GM18868 (cell line): ENCODE results near the gene IFITM2.
"Not testable (repeated sequence)": the region's sequence is repeated elsewhere in the genome, so short reads cannot be mapped to it uniquely, and the experiment has no call there.

ENCODE experiments used
- ATAC-seq: cut with Tn5 transposase; IDR thresholded peaks from one replicate; pipeline ENCODE4 v1.9.1; 2021; ENCODE audit warnings: mild to moderate bottlenecking, moderate library complexity; ENCODE audit not compliant: unreplicated experiment

IFITM2 gene

GRCh38 chr11:306645-307371, 808 bp upstream of the IFITM2 start:
- ATAC-seq = no peak

GRCh38 chr11:308740-309665, 1.4 kb downstream of the IFITM2 start:
- not testable (repeated sequence) for ATAC-seq

- ATAC-seq = not testable (repeated sequence)
Measured at GRCh38 chr11:309979-310572, 2.5 kb downstream of the IFITM2 start.

DNA sequence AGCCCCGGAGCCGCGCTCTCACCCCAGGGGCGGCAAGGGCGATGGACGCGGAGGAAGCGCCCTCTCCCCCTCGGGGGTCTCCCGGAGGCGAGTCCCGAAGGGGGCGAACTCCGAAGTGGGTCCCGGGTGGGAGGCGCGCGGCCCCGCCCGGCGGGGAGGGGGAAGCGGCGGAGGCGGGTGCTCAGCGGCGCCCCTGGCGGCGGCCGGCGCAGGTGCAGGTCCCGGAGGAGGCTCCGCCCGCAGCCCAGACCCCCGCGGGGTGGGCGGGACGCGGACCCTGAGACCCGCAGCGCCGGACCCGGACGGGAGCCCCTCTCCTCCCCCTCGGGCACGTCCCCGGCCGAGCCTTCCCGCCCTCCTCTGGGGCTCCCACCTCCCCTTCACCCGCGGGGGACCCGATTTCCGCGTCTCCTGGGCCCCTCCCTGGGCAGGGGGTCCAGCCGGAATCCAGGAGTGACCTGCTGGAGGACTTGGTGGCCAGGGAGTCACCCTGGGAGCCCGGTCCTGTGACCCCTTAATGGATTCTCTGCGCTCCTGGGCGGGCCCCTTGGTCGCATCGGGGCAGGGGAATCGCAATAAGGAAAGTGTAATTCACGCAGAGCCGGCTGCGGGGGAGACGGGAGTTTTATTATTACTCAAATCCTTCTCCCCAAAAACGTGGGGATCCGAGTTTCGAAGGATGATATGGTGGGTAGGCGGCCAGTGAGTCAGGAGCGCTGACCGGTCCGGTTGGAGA, 3.6 kb downstream of the IFITM2 start:
- not testable (repeated sequence) for ATAC-seq

GRCh38 chr11:312092-312816, 4.6 kb downstream of the IFITM2 start:
- ATAC-seq = no peak

DNA sequence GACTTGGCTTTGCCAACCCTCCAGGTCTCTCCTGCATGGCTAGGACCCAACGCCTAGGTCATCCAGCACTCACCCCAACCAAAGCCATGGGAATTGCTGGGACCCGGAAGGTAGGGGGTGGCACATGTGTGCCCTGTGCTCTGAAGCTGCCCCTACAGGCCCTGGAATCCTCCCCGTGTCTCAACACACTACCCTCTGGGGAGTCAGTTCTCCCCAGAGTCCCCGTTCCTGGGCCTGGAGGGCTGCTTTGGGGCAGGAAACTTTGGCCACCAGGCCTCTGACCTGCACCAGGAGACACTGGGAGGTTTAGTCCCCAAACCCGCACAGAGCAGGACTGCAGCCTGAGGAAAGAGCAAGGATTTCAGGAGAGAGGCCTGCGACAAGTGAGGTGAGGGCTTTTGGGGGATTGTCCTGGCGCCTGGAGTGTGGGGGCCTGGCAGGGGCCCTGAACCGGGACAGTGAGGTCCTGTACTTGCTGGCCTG, 5.7 kb downstream of the IFITM2 start:
- no peak for ATAC-seq

DNA sequence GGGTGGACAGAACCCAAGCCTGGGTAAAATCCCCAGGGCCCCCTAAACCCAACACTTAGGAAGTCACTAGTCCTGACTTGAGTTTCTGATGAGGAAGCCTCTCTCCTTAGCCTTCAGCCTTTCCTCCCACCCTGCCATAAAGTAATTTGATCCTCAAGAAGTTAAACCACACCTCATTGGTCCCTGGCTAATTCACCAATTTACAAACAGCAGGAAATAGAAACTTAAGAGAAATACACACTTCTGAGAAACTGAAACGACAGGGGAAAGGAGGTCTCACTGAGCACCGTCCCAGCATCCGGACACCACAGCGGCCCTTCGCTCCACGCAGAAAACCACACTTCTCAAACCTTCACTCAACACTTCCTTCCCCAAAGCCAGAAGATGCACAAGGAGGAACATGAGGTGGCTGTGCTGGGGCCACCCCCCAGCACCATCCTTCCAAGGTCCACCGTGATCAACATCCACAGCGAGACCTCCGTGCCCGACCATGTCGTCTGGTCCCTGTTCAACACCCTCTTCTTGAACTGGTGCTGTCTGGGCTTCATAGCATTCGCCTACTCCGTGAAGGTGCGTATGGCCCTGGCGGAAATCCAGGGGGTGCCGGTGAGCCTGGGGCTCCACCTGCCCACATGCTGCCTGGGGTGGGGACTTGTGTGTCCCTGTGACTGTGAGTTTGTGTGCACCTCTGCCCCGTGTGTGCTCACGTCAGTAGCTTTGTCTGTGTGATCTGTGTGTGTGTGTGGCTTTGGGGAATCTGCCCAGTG, 6.4 kb downstream of the IFITM2 start, which contains the start of gene IFITM1:
Gene IFITM1 (plus strand): TSS at position 254 of the 767 bp plus-strand sequence. CDS start 131 bp downstream, at position 385.
- peak; percentile 39 for ATAC-seq

DNA sequence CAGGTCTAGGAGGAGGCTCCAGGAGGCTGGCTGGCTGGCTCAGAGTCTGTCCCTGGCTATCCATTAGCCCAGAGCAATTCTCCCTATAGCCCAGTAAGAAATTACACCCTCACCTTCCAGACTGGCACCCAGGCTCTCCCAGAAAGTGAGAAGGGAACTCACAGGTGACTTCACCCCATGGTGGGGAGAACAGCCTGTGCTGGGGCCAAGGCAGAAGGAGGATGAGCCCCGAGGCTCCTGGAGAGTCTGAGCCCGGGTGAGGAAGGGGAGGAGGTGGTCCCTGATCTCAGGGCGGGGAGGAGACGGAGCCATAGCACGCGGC, 6.9 kb downstream of the IFITM2 start:
- ATAC-seq = not testable (repeated sequence)

GRCh38 chr11:315051-315481, 7.5 kb downstream of the IFITM2 start:
- no peak for ATAC-seq

- ATAC-seq = no peak
Measured at GRCh38 chr11:315516-315994, 7.9 kb downstream of the IFITM2 start.

DNA sequence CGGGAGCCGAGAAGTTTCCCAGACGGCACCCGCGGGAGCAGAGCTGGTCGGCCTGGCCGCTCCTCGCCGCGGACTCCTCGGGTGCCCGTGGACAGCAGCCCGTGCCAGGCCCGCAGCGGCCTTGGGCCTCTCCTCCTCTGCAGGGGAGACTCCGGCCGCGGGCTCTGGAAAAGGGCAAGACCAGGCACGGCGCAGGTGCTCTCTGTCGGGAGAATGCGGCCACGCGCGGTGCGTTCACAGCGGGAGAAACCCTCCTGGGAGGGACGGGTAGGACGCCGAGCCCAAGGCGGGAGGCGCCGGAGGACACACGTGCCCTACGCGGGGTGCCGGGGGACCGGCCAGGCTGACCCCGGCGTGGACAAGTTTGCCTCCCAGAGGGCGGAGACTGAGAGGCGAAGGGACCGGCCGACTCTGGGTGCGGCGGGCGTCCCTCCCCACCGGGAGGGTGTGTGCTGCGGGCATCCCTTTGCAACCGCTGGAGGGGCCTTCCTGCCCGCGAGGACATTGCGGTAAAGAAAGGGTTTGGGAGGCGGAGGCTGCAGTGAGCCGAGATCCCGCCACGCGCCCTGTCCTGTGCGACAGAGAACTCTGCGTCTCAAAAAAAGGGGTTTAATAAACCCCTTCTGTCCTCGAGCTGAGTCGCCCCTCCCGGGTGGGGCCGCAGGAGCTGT, 8.6 kb downstream of the IFITM2 start:
- ATAC-seq = no peak

GRCh38 chr11:316891-317301, 9.3 kb downstream of the IFITM2 start:
- no peak for ATAC-seq

GRCh38 chr11:317668-318404, 10.2 kb downstream of the IFITM2 start:
- ATAC-seq = not testable (repeated sequence)

DNA sequence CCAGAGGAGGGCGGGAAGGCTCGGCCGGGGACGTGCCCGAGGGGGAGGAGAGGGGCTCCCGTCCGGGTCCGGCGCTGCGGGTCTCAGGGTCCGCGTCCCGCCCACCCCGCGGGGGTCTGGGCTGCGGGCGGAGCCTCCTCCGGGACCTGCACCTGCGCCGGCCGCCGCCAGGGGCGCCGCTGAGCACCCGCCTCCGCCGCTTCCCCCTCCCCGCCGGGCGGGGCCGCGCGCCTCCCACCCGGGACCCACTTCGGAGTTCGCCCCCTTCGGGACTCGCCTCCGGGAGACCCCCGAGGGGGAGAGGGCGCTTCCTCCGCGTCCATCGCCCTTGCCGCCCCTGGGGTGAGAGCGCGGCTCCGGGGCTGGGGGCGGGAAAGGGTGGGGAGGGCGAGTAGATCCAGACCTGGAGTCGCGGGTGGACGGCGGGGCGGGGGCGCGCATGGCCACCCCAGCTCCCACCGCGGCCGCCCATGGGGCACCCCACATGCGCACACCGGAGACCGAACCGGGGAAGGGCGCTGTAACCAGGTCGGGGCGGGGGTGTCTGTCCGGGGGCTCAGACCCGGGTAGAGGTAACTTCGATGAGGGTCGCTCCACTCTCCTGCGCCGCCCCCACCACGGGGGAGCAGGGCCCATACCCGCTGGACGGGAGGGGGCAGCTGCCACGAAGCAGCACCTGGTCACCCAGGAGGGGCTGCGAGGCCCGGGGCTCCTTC, 10.9 kb downstream of the IFITM2 start:
- ATAC-seq = not testable (repeated sequence)

- ATAC-seq = not testable (repeated sequence)
Measured at GRCh38 chr11:319121-319887, 11.7 kb downstream of the IFITM2 start.

DNA sequence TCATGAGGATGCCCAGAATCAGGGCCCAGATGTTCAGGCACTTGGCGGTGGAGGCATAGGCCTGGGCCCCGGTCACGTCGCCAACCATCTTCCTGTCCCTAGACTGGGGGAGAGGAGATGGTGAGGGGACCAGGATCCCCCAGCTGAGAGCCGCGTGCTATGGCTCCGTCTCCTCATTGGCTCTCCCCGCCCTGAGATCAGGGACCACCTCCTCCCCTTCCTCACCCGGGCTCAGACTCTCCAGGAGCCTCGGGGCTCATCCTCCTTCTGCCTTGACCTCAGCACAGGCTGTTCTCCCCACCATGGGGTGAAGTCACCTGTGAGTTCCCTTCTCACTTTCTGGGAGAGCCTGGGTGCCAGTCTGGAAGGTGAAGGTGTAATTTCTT, 12.3 kb downstream of the IFITM2 start:
- not testable (repeated sequence) for ATAC-seq
